PFSK-1 (cell line): ENCODE data around the gene KRTCAP3.

ENCODE experiments used
- TAF1 ChIP-seq: IDR thresholded peaks from 2 replicates; pipeline ENCODE4 v1.6.1; 2012; ENCODE audit warnings: low read length, control low read depth, borderline replicate concordance; ENCODE audit not compliant: insufficient read depth
- TF ChIP-seq, protein P1 (sequence below), 2 experiments: IDR thresholded peaks; 2 replicates each; pipeline versions ENCODE4 v1.6.1 to v1.8.0; 2011 to 2012; ENCODE audit warnings: low read depth in 2 of 2, low read length in 2 of 2, control low read depth in 1 of 2, inconsistent platforms in 1 of 2, mild to moderate bottlenecking in 1 of 2, moderate library complexity in 1 of 2; ENCODE audit not compliant: insufficient read depth in 1 of 2

- TF ChIP-seq, protein P1, sequence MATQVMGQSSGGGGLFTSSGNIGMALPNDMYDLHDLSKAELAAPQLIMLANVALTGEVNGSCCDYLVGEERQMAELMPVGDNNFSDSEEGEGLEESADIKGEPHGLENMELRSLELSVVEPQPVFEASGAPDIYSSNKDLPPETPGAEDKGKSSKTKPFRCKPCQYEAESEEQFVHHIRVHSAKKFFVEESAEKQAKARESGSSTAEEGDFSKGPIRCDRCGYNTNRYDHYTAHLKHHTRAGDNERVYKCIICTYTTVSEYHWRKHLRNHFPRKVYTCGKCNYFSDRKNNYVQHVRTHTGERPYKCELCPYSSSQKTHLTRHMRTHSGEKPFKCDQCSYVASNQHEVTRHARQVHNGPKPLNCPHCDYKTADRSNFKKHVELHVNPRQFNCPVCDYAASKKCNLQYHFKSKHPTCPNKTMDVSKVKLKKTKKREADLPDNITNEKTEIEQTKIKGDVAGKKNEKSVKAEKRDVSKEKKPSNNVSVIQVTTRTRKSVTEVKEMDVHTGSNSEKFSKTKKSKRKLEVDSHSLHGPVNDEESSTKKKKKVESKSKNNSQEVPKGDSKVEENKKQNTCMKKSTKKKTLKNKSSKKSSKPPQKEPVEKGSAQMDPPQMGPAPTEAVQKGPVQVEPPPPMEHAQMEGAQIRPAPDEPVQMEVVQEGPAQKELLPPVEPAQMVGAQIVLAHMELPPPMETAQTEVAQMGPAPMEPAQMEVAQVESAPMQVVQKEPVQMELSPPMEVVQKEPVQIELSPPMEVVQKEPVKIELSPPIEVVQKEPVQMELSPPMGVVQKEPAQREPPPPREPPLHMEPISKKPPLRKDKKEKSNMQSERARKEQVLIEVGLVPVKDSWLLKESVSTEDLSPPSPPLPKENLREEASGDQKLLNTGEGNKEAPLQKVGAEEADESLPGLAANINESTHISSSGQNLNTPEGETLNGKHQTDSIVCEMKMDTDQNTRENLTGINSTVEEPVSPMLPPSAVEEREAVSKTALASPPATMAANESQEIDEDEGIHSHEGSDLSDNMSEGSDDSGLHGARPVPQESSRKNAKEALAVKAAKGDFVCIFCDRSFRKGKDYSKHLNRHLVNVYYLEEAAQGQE (IDR thresholded peaks at IDR 0.05; ENCODE audit: insufficient read depth in 1 of 2, low read depth in 2 of 2, low read length in 2 of 2): no peak
- TF ChIP-seq TAF1: no peak
Observed at GRCh38 chr2:27493948-27494283, 51.7 kb downstream of the KRTCAP3 start.
